ENCODE results near the gene PNMA6F.

Gene PNMA6F

DNA sequence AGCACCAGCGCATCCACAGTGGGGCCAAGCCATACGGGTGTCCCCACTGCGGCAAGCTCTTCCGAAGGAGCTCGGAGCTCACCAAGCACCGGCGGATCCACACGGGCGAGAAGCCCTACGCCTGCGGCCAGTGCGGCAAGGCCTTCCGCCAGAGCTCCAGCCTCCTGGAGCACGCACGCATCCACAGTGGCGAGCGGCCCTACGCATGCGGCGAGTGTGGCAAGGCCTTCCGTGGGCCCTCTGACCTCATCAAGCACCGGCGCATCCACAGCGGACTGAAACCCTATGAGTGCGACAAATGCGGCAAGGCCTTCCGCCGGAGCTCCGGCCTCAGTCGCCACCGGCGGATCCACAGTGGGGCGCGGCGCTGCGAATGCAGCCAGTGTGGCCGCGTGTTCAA, 26.0 kb upstream of the PNMA6F start:
- TF ChIP-seq, protein P1, sequence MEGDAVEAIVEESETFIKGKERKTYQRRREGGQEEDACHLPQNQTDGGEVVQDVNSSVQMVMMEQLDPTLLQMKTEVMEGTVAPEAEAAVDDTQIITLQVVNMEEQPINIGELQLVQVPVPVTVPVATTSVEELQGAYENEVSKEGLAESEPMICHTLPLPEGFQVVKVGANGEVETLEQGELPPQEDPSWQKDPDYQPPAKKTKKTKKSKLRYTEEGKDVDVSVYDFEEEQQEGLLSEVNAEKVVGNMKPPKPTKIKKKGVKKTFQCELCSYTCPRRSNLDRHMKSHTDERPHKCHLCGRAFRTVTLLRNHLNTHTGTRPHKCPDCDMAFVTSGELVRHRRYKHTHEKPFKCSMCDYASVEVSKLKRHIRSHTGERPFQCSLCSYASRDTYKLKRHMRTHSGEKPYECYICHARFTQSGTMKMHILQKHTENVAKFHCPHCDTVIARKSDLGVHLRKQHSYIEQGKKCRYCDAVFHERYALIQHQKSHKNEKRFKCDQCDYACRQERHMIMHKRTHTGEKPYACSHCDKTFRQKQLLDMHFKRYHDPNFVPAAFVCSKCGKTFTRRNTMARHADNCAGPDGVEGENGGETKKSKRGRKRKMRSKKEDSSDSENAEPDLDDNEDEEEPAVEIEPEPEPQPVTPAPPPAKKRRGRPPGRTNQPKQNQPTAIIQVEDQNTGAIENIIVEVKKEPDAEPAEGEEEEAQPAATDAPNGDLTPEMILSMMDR (IDR thresholded peaks at IDR 0.05; ENCODE audit: borderline replicate concordance, insufficient read depth, low read depth, low read length), result no peak
- H3K4me3 ChIP-seq (ENCODE audit: low read depth, low read length), result no peak overlapping the region

DNA sequence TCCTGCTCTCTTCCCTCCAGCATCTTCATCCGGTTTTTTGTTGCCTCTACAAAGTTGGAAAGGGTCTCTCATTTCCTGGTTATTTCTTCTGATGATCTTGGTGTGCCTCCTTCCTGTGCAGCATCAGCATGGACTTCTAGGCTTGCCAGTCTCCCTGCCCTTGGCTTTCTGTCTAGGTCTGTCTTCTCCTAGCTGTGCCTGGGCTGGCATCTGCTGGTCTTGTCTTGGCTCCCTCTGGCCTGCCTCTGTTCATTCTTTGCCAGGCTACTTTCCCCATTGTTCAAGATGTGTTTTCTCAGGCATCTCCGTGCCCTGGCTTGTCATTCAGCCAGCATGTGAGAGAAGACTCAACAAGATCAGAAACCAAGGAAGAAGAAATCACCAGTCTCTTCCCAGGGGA, 22.1 kb upstream of the PNMA6F start:
- no peak overlapping the region for H3K4me3 ChIP-seq (ENCODE audit: low read depth, low read length)
- TF ChIP-seq, protein P1 (IDR thresholded peaks at IDR 0.05; ENCODE audit: borderline replicate concordance, insufficient read depth, low read depth, low read length), result no peak

DNA sequence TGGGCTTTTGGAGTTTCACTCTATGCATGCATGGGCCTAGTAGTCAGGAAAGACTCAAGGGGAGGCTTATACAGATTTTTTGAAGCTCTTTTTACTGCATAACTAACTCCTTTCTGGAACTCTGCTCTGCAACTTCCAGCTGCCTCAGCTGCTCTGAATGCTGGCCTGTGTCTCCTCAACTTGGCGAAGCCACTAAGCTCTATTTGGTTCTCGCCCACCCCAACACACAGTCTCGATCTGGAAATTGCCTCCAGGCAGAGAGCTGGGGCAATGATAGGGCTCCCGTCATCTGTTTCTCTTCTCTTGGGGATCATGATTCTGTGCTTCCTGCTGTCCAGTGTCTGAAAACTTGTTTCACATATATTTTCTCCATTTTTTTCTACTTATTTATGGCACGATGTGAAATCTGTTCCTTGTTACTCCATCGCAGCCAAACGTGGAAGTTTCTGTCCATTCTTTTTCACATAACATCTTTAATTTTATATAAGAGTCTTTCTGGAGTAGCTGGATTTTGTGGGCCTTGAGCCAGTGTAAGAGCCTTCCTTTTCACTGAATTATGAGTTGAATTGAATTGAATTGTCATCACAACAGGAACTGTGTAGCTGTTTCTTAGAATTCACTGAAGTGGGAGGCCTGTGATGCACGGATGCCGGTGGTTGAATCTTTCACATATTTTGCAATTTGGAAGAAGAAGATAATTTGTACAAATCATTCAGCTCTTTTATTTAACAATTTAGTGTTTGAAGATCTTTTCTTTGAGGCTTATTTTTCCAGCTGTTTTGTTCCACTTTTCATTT, 21.4 kb upstream of the PNMA6F start:
- H3K4me3 ChIP-seq (ENCODE audit: low read depth, low read length), result no peak overlapping the region
- TF ChIP-seq, protein P1 (IDR thresholded peaks at IDR 0.05; ENCODE audit: borderline replicate concordance, insufficient read depth, low read depth, low read length), result no peak

DNA sequence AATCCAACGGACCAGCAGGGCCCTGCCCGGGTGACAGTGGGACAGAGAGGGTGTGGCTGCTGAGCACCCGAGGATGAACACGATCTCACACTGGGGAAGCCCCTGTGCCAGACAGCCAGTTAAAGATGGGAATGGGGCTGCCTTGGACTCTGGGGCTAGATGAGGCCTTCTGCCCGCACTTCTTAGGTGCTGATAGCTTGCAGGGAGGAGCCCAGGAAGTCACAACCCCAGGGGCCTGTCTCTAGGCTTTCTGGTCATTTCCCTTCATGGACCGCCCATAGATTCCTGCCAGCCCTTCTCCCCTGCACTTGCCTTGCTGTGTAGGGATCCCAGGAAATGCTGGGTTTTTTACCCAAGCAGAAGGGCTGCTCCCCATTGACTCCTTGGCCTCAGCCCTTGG, 18.5 kb upstream of the PNMA6F start:
- TF ChIP-seq, protein P1 (IDR thresholded peaks at IDR 0.05; ENCODE audit: borderline replicate concordance, insufficient read depth, low read depth, low read length), result no peak

GRCh38 chrX:153339662-153340061, 18.1 kb upstream of the PNMA6F start:
- no peak overlapping the region for H3K4me3 ChIP-seq (ENCODE audit: low read depth, low read length)
- TF ChIP-seq, protein P1 (IDR thresholded peaks at IDR 0.05; ENCODE audit: borderline replicate concordance, insufficient read depth, low read depth, low read length), result no peak

More for the DNA sequence above, 18.5 kb upstream of the PNMA6F start:
- H3K4me3 ChIP-seq (ENCODE audit: low read depth, low read length), result no peak overlapping the region

DNA sequence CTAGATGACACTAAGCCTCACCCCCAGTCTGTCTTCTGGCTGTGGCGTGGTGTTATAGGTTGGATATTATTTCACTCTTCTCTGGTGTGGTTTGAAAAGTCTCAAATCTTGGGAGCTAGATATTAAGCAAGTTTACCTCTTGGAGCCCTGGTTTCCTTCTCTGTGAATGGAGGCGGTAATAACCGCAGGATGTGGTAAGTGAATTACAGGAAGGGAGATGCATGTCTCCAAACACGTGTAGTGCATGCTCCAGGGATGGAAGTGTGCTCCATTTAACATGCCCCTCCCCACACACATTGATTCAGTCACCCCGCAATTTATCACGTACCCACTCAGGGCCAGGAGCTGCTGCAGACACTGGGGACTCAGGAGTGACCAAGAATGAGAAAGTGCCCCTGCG, 17.3 kb upstream of the PNMA6F start:
- no peak overlapping the region for H3K4me3 ChIP-seq (ENCODE audit: low read depth, low read length)
- TF ChIP-seq, protein P1 (IDR thresholded peaks at IDR 0.05; ENCODE audit: borderline replicate concordance, insufficient read depth, low read depth, low read length), result no peak

DNA sequence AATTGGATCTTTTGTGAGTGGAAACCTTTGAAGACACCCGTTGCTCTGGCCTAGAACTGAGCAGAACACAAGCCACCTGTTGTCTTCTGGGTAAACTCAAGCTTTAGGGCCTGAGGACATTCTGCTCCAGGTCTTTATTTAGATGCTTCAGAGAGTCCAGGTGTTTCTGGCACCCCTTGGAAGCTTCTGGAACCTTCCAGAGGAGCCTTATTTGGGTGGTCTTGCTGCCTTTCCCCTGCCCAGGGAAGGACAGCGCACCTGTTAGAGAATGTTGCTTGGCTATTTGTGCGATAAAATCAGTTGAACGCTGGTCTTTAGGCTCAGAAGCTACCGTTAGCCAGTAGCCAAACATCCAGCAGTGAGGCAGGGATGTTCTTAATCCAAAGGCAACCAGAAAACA, 15.4 kb upstream of the PNMA6F start:
- TF ChIP-seq, protein P1 (IDR thresholded peaks at IDR 0.05; ENCODE audit: borderline replicate concordance, insufficient read depth, low read depth, low read length), result no peak
- no peak overlapping the region for H3K4me3 ChIP-seq (ENCODE audit: low read depth, low read length)
